ENCODE results near the gene ERC2.

- no peak for TF ChIP-seq ZNF8 (CRISPR knock-in tag; IDR thresholded peaks at IDR 0.05)
- TF ChIP-seq OSR1 (CRISPR knock-in tag; IDR thresholded peaks at IDR 0.05) = no peak
- TF ChIP-seq RARB (CRISPR knock-in tag; IDR thresholded peaks at IDR 0.05) = no peak
- no peak for TF ChIP-seq TOX (CRISPR knock-in tag; IDR thresholded peaks at IDR 0.05; ENCODE audit: borderline replicate concordance)
- TF ChIP-seq, protein P1, sequence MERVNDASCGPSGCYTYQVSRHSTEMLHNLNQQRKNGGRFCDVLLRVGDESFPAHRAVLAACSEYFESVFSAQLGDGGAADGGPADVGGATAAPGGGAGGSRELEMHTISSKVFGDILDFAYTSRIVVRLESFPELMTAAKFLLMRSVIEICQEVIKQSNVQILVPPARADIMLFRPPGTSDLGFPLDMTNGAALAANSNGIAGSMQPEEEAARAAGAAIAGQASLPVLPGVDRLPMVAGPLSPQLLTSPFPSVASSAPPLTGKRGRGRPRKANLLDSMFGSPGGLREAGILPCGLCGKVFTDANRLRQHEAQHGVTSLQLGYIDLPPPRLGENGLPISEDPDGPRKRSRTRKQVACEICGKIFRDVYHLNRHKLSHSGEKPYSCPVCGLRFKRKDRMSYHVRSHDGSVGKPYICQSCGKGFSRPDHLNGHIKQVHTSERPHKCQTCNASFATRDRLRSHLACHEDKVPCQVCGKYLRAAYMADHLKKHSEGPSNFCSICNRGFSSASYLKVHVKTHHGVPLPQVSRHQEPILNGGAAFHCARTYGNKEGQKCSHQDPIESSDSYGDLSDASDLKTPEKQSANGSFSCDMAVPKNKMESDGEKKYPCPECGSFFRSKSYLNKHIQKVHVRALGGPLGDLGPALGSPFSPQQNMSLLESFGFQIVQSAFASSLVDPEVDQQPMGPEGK (CRISPR knock-in tag; IDR thresholded peaks at IDR 0.05; ENCODE audit: borderline replicate concordance) = no peak
- no peak for TF ChIP-seq POU6F1 (CRISPR knock-in tag; IDR thresholded peaks at IDR 0.05; ENCODE audit: borderline replicate concordance, low read depth)
- TF ChIP-seq, protein P2, sequence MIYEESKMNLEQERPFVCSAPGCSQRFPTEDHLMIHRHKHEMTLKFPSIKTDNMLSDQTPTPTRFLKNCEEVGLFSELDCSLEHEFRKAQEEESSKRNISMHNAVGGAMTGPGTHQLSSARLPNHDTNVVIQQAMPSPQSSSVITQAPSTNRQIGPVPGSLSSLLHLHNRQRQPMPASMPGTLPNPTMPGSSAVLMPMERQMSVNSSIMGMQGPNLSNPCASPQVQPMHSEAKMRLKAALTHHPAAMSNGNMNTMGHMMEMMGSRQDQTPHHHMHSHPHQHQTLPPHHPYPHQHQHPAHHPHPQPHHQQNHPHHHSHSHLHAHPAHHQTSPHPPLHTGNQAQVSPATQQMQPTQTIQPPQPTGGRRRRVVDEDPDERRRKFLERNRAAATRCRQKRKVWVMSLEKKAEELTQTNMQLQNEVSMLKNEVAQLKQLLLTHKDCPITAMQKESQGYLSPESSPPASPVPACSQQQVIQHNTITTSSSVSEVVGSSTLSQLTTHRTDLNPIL (CRISPR knock-in tag; IDR thresholded peaks at IDR 0.05; ENCODE audit: low read depth) = no peak
Measured at GRCh38 chr3:56003129-56003528, 465.1 kb downstream of the ERC2 start.

Measured in SK-N-SH treated with all-trans-retinoic acid at 6 μM for 48 hours (cell line).